ENCODE measurements around the gene MFSD6.

MFSD6 gene

DNA sequence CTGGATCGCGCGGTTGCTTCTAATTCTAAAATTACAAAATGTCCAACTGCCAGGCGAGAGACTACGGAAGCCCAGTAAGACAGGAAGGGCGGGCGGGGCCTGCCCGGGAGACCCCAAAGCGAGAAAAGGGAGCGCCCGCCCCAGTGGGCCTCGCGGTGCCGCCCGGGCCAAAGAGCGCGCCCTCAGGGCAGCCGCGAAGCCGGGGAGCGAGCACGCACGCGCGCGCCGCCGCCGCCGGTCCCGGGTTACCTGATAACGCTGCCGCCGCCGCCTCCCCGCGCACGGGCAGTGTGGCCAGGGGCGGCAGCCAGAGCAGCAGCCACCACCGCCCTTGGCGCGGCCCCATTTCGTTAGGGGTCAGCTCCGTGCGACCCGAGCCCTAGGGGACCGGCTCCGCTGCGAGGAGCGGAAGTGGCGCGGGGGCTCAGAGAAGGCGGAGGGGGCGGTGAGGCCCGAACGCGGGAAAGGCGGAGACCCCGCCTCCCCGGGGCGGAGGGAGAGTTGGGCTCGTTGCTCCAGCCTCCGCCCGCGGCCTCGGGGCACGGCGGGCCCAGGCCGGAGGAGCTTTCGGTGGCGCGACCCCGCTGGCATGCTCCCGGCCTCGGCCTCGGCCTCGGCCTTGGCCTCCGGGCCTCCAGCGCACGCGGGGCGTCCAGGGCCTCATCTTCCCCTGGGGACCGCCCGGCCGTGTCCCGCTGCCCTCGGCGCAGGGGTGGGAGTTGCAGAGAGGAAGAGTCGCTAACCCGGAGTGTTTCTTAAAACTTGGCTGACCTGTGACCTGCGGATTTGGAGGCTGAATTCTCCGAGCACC, 126.4 kb downstream of the MFSD6 start, which contains the start of gene NEMP2:
Gene NEMP2, minus strand, starts transcription at position 413 of the 811 bp plus-strand sequence. Its CDS starts 67 bp downstream, at position 346.
- DNase-seq, result peak; percentile 88

DNA sequence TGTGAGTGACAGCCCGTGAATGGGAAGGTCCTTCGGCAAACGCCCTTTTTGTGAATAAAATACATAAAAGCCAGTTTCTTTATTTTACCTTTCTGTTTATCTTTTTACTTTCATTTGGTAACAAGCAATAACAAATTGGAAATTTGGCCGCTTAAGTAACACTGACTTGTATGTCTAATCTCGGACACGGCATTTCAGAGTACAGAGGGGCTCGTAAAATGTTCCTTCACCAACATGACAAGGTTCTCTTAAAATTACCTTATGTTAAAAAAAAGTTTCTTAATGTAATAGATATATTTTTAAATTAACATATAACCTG, 126.9 kb downstream of the MFSD6 start:
- no peak for DNase-seq

DNA sequence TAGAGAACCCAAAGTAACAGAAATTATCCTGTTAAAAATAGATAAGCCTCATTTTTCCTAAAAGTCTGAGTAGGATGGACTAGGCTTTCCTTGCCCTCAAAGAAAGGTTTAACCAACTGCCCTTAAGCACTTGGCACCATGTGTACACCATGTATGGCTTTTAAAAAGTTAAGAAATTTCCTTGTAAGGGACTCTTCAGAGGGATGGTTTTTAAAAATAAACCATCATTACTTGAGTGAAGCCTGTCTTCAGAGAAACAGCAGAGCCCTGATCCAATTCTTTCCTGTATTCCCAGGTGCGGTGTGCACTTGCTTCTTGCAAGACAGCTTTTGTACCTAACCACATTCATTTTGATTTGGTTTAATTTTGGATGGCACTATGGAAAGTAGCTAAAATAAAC, 127.4 kb downstream of the MFSD6 start:
- no peak for DNase-seq

DNA sequence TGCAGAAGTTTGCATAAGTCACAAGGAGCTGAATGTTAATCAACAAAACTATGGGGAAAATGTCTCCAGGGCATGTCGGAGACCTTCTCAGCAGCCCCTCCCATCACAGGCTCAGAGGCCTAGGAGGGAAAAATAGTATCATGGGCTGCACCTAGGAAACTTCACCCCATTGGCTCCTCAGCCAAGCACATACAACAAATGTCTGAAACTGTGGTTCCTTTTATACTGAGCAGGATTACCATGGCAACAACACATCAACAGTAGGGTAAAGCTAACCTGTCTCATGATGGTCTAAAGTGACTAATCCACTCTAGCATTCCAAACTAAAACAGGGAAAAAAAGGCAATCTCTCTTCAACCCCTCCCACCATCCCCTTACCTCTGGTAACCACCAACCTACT, 129.6 kb downstream of the MFSD6 start:
- DNase-seq, result no peak

DNA sequence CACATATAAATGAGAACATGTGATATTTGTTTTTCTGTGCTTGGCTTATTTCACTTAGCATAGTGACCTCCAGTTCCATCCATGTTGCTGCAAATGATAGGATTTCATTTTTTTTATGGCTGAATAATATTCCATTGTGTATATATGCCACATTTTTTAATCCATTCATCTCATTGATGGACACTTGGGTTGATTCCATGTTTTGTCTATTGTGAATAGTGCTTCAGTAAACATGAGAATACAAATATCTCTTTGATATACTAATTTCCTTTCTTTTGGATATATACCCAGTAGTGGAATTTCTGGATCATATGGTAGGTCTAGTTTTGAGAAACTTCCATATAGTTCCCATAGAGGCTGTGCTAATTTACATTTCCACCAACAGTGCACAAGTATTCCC, 130.0 kb downstream of the MFSD6 start:
- DNase-seq, result no peak

DNA sequence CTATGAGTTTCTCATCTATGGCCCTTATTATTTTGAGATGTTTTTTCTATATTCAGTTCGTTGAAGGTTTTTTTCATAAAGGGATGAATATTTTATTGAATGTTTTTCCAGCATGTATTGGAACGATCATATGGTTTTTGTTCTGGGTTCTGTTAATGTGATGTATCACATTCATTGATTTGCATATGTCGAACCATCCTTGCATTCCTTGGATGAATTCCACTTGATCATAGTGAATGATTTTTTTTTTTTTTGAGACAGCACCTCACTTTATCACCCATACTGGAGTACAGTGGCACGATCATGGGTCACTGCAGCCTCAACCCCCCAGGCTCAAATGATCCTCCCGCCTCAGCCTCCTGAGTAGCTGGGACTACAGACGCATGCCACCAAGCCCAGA, 131.9 kb downstream of the MFSD6 start:
- DNase-seq, result no peak

DNA sequence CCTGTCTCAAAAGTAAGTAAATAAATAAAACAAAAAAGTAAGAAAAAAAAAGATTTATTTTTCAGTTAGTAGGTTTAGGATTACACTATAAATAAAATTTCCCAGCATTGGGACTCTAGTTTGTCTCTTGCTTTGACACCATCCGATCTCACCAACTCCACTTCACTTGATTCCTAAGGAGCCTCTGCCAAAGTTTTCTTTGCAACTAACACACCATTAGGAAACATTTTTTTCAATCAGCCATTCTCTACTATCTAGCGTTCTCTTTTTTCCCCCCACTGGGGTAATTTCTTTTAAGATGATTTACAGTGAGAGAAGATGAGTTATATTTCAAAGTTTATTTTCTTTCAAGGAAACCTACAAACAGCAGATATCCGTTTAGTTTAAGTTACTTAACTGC, 136.9 kb downstream of the MFSD6 start:
- DNase-seq, result no peak

DNA sequence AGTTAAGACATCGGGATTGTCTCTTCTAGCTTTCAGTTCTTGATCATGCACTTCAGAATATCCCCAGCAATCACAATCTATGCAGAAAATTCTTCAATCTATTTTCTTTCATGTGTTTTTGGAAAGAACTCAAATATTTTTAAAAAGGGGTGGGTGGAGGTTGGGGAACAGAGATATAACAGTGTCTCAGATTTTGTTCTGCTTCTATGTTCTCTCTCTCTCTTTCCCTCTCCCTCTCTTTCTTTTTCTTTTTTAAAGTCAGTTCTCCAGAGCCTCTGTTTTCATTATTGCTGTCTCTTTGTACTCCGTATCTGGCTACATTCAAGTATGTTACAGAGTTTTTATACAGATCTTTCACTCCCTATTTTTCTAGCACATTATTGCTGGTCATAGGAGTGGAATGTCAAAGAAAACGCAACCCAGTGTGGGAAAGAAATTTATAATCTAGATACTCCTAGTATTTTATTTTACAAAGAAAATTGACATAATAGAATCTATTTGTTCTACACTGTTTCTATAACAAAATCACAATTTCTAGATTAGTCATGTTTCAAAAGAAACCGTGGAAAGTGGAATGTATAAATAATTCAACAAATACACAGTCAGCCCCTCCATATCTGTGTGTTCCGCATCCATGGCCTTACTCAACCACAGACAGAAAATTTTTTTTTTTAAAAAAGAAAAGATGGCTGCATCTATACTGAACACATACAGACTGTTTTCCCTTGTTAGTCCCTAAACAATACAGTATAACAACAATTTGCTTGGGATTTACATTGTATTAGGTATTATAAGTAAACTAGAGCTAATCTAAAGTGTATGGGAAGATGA, 137.6 kb downstream of the MFSD6 start:
- DNase-seq, result no peak

DNA sequence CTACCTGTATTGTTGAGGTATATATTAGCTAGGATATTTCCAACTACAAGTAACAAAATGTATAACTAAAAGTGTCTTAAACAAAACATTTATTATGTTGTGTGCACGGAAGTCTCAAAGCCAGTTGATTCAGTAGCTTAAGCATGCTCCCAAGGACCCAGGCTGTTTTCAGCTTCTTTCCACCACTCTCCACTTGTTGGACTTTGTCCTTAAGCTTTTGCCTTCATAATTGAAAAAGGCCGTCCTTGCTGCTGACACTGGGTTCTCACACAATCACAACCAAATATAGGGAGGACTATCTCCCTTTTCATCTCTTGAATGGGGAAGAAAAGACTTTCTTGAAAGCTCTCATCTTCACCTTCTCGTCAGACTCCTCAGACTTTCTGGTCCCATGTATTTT, 138.6 kb downstream of the MFSD6 start:
- no peak for DNase-seq

DNA sequence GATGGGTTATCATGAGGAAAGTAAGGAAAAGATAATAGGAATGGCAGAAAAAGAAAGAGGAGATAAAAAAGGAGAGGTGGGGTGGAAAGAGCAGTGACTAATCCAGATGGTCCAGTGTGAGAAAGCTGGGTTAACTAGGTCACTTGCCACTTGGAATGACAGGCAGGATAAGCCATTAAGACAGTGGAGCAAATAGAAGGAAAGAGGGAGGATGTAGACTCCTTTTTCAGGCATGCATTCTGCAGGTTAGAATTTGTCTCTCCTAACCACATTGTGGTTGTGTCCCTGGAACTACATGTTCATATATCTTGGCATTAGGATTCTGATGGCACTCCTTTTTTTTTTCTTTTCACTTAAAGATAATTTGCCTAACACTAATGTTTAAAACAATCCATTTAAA, 139.7 kb downstream of the MFSD6 start:
- DNase-seq, result no peak

DNA sequence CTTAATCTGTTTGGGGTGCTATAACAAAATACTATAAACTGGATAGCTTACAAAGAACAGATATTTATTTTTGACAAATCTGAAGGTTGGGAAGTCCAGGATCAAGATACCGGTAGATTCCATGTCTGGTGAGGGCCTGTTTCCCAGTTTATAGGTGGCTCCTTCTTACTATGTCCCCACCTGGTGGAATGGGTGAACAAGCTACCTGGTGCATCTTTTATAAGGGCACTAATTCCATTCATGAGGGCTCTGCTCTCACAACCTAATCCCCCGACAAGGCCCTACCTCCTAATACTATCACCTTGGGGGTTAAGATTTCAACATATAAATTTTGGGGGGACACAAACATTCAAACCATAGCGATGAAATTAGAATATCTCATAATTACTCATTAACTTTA, 142.0 kb downstream of the MFSD6 start:
- no peak for DNase-seq

All from GDM1 (cell line).